Sciatic nerve (tissue), 2 donors: ENCODE results near the gene MSX1. TPM values are rescaled to one million over a fixed set of nuclear protein-coding genes. Genes with fewer than 3 reads are reported as not detected.

Experiments
- ATAC-seq: fragments of 200-7000 bp; cut with Tn5 transposase; one replicate; pipeline ENCODE4 v1.9.1; 2020; ENCODE audit warnings: mild to moderate bottlenecking, moderate library complexity
- DNase-seq: peaks from one replicate; pipeline ENCODE4 v3.0.0-alpha.2; 2020; ENCODE audit warnings: low spot score
- intact Hi-C: fragments of 100-400 bp; cut with DNase I; formaldehyde crosslinking; loops from one replicate; pipeline ENCODE4 v1.14.2; 2022
- total RNA-seq: library from RNA; stranded (reverse); fragmentation: NEBNext Ultra II Directional; extraction: Animal tissue kit (Norgen Biotek cat#: 25700); gene quantifications from one replicate; pipeline ENCODE4 v1.2.1, GENCODE V29; 2021
- donor health status: DM: no; HTN: no; CAD: no.
- donor health status: DM: no; HTN: no; CAD: no.

MSX1 gene
- total RNA-seq, 1 donor from 2014 or later: 7.5 TPM

DNA sequence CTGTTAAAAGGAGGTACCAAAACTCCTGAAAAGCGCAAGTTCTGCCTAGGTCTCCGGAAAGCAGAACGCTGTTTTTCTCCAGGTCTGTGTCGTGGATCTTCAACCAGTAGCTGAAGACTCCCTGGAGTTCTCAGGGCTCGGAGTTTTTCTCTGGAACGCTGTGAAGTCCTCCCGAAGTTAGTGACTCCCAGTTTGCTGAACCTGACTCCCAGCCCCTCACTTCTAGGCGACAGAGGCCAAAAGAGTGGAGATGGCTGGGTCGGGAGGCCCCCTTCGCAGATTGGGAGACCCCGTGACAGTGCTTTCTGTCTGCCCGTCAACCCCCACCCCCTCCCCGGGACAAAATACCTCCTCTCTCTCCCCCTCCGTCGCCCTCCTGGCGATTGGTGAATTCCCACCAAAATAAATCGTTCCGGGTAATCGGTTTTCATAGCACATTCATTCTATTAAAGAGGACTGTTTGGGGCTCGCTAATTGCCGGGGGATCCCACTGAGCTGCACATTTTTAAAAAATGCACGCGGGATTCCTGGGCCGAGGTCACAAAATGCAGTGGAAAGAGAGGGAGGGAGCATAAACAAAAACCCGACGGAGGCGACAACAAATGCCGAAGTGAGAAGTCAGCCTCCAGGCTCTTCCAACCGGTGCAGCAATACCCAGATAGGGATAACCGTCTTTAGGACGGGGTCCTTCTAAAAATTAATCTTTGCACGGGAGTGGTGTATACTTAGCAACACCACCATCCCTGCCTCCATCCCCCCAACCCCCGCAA lies 4.0 kb upstream of the MSX1 start:
- ATAC-seq (no peak), DNase-seq (no peak)
- intact Hi-C loops: no loop called here

DNA sequence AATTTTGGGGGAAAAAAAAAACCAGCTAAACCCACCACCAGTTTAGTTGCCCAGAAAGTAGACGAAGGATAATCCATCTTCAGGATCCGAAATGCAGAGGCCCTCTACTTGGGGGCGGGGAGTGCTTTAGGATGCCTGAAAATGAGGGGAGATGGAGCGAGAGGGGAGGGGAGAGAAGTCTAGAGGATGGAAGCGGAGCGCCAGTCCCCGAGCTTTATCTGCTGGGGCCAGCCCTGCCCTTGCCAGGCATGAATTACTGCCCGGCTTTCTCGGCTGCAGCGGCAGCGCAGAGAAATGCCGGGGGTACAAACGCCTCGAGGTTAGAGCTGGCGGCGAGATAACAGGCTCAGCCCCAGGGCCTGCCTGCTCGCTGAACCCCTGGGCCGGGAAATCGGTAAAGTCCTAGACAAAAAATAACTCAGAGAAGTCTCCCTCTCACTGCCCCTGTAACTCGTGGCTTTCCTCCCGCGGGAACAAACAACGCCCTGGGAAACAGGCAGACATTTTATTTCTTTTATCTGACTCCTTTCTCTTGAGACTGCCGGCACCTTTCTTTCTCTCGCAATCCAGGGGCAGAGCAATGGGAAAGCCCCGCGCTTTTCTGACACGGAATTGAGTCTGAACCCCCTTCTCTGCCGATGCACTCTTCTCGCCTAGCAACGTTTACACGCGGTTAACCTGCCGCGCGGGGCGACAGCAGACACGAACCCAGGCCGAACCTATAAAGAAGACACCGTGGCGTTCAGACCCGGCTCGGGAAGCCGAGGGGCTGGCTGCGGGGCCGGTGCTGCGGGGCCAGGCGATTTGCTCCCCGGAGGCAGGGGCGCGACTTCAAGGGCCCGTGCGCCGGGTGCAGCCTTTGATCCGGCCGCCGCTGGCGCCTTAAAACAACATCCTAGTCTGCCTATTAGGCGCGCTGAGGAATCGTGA lies 3.1 kb upstream of the MSX1 start:
- DNase-seq (no peak), ATAC-seq (no peak)
- intact Hi-C loops: no loop called here

DNA sequence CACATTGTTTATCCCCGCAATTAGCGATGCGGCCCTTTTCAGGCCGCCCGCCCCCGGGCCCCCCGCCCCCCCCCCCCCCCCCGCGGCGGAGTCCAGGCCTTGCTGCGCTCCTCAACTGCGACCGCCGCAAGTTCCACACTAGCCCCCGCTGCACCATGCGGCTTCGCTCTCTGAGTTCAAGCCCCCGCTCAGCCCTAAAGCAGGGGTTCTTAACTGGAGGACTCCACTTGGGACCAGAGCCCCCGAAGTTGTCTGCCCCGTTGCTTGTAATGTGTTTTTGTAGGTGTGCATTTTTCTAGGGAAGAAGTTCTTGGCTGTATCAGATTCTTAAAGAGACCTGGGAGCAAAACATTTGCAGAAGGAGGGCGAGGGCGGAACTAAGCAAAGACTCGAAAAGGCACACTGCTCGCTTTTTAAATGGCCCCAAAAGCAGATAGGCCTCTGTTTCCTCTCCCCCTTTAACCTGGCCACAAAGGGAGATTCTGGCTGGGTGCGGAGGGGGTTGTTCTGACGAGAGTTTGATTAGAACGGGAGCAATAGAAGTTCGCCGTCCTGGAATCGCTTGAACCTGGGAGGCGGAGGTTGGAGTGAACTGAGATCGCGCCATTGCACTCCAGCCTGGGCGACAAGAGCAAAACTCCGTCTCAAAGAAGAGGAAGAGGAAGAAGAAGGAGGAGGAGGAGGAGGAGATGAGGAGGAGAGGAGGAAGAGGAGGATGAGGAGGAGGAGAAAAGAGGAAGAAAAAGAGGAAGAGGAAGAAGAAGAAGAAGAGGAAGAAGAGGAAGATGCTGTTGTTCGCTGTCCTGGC lies 2.3 kb upstream of the MSX1 start:
- intact Hi-C loops: no loop called here
- ATAC-seq (no peak), DNase-seq (no peak)

DNA sequence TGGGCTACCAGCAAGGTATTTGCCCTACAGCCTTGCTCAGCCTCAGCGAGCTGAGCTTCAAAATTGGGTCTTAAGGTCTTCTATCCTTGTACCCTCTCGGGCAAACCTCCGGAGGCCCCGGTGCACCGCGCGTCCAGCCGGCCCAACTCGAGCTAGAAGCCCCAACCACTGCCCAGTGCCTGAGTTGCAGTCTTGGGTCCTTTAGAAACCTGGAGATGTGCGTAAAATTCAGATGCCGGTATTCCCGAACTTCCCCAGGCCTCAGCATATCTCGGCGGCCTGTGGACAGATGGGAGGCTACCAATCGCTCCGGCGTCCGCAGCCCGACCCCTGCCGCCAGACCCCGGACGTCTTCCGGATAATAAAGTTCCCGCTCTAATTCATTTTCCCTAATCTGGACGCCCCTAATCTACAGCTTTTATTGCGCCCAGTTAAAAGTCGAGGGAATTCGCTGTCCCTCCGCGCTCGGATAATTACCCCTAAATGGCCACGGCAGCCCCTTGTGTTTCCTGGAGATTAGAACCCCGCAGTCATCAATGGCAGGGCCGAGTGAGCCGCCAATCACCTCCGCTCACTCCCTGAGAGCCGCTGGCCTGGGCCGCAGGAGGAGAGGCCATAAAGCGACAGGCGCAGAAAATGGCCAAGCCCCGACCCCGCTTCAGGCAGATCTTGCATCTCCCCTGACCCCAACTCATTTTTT lies 1.5 kb upstream of the MSX1 start:
- no peak for ATAC-seq
- intact Hi-C loops: no loop called here
- DNase-seq: no peak

DNA sequence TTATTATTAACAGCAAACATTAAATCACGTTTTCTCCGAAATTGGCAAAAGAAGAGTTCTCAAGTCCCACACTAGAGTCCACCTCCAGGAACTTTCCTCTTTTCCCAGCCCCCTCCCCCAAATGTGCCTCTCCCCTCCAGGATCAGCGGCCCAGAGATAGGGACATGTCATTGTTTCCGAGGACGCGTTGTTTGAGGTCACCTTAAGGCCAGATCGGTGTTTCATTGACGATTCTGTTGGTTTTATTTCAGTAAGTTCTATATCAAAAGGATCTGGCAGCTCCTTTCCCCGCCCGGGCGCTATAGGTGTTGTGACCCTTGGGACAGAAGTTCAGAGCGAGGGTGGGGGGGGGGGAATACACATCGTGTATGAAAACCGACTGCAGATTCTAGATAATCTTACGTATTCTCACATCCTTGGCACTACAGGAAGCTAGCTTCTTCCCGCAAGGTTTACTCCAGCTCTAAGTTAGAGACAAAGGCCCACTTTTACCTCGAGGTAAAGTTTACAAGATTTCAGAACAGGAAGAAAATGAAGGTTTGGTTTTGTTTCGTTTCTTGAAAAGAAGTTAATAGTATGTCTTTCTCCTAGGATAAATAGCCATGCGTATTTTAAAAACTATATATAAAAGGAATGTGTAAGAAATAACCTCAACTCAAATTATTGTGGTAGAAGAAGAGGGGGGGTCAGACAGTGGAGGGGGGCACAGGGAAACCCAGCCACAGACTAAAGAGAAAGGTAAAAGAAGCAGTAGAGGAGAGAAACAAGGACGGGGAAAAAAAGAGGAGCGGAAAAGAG lies 739 bp upstream of the MSX1 start:
- intact Hi-C loops: no loop called here
- ATAC-seq (no peak), DNase-seq (no peak)

DNA sequence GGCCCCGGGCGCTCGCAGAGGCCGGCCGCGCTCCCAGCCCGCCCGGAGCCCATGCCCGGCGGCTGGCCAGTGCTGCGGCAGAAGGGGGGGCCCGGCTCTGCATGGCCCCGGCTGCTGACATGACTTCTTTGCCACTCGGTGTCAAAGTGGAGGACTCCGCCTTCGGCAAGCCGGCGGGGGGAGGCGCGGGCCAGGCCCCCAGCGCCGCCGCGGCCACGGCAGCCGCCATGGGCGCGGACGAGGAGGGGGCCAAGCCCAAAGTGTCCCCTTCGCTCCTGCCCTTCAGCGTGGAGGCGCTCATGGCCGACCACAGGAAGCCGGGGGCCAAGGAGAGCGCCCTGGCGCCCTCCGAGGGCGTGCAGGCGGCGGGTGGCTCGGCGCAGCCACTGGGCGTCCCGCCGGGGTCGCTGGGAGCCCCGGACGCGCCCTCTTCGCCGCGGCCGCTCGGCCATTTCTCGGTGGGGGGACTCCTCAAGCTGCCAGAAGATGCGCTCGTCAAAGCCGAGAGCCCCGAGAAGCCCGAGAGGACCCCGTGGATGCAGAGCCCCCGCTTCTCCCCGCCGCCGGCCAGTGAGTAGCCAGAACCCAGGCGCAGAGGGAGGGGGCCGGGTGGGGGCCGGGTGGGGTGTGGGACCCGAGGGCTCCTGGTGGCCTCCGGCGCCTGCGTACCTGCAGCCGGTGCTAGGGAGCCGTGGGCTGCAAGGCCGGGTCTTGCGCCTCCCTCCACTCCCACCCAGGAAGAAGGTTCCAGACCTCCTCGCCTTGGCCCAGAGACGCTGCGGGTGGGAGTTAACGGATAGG lies 534 bp downstream of the MSX1 start:
- intact Hi-C loops: no loop called here
- DNase-seq: no peak
- peak; percentile 27 for ATAC-seq

DNA sequence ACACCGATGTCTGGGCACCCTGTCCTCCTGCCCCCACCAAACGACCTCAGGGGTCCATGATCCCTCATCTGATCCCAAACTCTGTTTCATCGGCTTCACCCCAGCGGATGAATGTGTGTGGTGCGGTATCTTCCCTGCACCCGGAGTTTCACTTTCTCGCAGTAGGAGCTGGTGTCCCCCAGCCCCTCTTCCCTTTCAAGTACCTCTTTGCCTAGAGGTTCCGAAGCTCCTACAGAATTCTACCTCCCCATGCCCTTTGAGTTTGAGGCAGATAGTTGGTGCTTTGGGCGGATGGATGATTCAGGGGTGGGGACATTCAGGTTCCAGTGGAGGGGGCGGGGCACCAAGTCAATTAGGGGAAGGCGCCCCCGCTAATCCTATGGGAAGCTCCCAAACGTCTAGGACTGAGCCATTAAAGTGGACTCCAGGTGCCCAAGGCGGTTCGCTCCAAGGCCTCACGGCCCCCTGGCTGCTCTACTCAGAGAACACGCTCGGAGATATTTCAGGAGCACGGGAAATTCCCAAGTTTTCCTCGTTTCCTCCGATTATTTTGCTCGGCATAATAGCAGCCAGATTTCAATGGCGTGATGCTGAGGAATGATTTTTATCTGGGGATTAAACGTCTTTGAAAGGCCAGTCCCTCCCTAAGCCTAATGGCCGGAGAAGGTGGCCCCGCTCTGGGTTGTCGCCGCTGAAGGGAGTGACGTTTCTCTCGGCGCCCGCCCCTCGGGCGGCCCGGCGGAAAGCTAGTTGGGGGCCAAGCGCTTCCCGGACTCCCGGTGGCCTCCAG lies 1.3 kb downstream of the MSX1 start:
- DNase-seq (no peak), ATAC-seq (peak; percentile 39)
- intact Hi-C loops: no loop called here

DNA sequence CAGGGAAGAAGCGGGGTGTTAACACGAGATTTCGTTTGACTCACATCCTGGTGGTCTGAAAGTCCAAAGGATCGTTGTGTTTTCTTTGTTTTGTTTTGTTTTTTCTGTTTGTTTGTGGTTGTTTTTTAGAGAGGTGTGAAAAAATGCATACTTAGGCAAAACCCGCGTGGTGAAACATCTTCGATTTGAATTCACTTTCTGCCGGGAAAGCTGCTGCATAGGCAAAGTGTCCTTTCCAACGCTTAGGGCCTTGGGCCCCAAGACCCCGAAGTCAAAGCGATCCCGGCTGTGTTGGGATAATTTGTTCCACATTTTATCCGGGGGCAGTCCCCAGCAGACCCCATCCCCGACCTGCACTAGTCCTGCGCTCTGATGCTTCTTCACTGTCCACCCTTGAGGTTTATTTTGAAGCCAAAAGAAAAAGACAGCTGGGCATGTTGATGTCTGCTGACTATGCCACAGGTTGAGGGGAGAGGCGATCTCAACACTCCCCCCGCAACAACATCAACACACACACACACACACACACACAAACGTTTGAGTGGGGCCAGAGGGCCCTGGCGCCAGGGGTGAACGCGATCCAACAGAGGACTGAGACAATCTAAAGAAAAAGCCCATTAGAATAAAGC lies 2.0 kb downstream of the MSX1 start:
- no peak for DNase-seq
- intact Hi-C loops: no loop called here
- ATAC-seq: no peak

DNA sequence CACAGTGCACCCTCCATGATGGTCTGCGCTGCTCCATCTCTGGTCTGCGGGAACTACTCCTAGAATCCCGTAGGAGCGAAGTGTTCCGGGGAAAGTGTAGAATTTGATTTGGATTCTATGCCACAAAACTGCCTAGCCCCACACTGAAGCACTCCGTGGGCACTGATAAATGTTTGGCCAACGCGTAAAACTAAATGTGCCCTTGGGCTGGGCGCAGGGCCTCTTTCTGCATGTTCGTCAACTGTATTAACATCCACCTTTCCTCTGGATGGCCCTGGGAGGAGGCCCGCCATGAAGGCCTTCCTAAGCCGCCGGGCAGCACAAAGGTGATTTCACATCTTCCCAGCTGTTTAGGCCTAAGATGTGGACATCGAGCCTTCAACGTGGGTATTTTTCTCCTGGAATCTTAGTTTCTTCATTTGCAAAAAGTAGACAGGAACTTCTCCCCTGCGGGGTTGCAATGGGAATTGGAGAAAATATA lies 2.6 kb downstream of the MSX1 start:
- DNase-seq (no peak), ATAC-seq (no peak)
- intact Hi-C loops: no loop called here

DNA sequence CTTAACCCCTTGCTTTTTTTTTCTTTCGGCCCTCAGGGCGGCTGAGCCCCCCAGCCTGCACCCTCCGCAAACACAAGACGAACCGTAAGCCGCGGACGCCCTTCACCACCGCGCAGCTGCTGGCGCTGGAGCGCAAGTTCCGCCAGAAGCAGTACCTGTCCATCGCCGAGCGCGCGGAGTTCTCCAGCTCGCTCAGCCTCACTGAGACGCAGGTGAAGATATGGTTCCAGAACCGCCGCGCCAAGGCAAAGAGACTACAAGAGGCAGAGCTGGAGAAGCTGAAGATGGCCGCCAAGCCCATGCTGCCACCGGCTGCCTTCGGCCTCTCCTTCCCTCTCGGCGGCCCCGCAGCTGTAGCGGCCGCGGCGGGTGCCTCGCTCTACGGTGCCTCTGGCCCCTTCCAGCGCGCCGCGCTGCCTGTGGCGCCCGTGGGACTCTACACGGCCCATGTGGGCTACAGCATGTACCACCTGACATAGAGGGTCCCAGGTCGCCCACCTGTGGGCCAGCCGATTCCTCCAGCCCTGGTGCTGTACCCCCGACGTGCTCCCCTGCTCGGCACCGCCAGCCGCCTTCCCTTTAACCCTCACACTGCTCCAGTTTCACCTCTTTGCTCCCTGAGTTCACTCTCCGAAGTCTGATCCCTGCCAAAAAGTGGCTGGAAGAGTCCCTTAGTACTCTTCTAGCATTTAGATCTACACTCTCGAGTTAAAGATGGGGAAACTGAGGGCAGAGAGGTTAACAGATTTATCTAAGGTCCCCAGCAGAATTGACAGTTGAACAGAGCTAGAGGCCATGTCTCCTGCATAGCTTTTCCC lies 3.4 kb downstream of the MSX1 start:
- DNase-seq (no peak), ATAC-seq (no peak)
- intact Hi-C loops: no loop called here

DNA sequence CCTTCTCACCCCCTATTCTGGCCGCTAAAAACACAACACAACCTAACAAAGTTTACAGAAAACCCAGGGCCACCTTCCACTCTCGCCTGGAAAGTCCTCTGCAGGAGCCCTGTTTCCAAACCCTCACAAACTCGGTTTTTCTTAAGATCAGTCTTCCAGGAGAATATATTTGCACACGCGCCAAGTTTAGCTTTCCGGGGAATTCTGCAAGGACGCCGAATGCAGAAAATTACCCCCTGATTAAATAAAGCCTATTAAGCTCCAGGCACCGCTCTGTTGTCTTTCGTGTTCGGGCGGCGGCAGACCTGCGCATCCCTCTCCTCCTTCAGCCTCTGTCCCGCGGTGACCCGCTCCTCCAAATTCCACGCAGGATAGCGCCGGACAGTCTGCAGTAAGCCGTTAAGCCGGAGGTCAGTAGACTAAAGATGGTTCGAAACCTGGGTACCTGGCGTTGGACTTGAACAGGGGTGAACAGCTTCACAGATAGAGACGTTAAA lies 5.0 kb downstream of the MSX1 start:
- intact Hi-C loops: no loop called here
- no peak for ATAC-seq
- no peak for DNase-seq

DNA sequence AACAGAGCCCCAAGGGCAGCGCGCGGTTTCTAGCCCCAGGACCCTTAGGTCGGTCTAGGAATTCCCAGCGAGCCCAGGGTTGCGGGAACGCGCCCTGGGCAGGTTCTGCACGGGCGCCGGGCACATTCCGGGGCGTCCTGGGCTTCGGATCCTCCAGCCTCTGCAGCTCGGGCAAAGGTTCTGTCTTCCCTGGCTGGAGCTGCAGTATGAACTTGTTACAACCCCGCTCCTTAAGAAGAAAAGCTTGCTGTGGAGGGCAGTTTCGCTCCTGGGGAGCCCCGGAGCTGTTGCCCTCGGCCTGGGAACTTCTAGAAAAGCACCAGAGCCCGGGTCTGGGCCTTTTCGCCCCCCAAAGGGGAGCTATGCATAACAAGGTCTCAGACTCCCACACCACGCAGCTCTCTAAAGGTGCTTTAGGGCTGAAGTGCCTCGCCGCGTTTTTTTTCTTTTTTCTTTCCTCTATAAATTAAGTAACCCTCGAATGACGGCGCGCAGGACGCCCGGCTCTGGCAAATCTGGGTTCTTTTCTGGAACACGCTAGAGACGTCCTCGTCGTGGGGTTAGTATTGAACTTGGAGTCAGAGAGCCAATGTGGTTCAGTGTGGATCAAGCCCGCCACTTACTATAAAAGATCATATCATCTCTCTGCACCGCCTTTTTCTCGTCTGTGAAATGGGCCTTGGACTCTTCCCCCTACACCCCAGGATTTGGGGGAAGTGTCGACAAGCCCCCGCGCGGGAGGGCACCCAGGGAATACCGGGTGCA lies 5.7 kb downstream of the MSX1 start:
- intact Hi-C loops: no loop called here
- ATAC-seq: no peak
- no peak for DNase-seq

DNA sequence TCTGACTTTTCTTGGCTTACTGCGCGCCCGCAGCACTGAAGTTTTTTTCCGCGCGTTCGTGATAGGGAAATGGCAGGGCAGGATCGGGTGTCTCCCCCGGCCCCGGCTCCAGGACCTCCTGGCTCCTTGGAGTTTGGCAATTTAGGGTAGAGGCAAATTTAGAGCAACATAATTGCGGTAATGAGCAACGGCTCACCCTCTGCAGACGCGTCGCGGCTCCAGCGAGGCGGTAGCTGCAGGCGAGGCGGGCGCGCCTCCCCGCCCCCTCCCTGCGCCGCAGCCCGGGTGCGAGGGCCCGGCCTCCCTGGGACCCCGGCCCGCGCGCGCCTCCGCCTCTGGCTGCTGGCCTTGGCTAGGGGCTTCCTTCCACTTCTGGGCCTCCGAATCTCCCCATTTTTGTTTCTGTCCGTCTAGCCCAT lies 6.2 kb downstream of the MSX1 start:
- DNase-seq (no peak), ATAC-seq (no peak)
- intact Hi-C loops: no loop called here

DNA sequence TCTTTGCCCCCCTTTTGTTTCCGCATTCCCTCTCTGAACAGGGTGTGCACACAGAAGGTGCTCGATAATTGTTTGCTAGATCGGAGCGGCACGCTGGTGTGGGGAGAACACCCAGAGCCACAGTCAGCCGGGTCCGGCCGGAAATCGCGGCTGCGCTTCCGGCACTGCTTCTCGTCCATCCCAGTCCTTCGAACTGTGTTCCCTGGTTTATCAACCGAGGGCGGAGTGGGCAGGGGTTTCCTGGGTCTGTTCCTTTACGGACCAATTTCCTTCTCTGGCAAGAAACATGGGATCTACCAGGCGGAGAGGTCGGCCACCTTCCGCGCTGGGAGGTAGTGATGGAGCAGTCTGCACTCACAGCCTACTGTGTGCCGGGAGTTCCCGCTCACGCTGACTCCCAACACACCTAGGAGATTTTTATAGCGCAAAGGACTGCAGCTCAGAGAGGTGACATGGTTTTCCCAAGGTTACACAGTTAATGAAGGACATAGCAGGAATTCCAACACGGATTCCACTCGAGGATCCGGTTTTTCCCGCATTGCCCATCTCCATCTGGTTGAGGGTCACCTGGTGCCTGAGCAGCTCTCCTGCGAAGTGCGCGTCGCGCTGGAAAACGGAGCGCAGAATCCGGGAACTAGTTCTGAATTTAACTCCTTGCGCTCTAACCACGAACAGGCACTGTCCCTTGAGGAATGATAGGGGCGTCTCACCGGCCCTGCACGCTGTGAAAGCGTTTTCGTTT lies 6.8 kb downstream of the MSX1 start:
- intact Hi-C loops: no loop called here
- ATAC-seq (no peak), DNase-seq (peak; percentile 45)
